ENCODE data around the gene SLC2A1.

SLC2A1 gene

DNA sequence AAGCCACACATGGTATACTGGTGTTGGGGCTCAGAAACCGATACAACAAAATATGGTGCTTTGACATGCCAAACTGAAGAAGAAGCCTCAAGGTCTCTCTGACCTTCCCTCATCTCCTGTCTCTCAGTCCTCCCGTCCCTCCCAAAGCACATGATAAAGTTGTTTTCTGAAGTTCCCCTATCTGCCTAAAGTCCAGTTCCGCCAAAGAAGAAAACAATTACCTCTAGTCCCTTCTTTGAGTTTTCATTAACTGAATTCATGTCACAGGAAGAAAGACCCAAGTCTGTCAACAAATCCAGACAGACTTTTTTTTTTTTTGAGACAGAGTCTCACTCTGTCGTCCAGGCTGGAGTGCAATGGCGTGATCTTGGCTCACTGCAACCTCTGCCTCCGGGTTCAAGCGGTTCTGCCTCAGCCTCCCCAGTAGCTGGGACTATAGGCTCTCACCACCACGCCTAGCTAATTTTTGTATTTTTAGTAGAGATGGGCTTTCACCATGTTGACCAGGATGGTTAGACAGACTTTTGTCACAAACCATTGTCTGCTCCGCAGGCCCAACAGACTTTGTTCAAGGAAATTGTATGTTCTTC lies 32.2 kb upstream of the SLC2A1 start:
- no peak for TF ChIP-seq CTCF (conservative IDR thresholded peaks at IDR 0.05; ENCODE audit: low read depth, low read length)
- DNase-seq (ENCODE audit: low read depth): no peak
- no peak overlapping the region for H3K4me3 ChIP-seq (ENCODE audit: low read length)

DNA sequence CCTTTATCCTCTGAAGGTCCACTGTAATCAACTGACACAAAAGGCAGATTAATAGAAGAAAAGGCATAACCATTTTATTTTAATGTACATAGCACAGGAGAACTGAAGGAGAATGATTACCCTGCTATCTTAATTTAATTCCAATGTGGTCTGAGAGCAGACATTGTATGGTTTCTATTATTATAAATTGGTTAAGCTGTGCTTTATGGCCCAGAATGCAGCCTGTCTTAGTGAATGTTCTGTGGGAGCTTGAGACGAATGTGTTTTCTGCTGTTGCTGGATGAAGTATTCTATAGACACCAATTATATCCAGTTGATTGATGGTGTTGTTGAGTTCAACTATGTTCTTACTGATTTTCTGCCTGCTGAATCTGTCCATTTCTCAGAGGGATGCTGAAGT lies 25.0 kb upstream of the SLC2A1 start:
- no peak overlapping the region for H3K4me3 ChIP-seq (ENCODE audit: low read length)
- no peak for DNase-seq (ENCODE audit: low read depth)
- TF ChIP-seq CTCF (conservative IDR thresholded peaks at IDR 0.05; ENCODE audit: low read depth, low read length): no peak

GRCh38 chr1:42983253-42983652 lies 24.6 kb upstream of the SLC2A1 start:
- no peak for TF ChIP-seq CTCF (conservative IDR thresholded peaks at IDR 0.05; ENCODE audit: low read depth, low read length)
- no peak for DNase-seq (ENCODE audit: low read depth)
- H3K4me3 ChIP-seq (ENCODE audit: low read length): no peak overlapping the region

- no peak overlapping the region for H3K4me3 ChIP-seq (ENCODE audit: low read length)
- TF ChIP-seq CTCF (conservative IDR thresholded peaks at IDR 0.05; ENCODE audit: low read depth, low read length): no peak
- no peak for DNase-seq (ENCODE audit: low read depth)
These were observed 24.0 kb upstream of the SLC2A1 start for GRCh38 chr1:42982641-42983040.

DNA sequence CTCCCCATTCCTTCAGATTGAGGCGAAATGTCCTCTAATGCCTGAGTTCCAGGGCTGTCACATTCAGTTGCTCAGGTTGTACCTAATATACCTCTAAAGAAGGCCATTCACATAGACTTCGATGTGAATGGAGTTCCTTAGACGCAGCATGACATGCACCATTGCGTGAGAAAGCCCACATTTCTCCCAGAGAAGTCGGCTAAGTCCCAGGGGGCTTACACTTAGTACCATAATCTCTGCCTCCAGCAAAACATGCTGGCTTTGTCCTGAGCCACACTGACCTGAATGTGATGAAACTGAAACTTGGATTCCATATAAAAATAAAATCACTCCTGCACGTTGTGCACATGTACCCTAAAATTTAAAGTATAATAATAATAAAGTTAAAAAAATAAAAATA lies 23.2 kb upstream of the SLC2A1 start:
- H3K4me3 ChIP-seq (ENCODE audit: low read length): no peak overlapping the region
- DNase-seq (ENCODE audit: low read depth): no peak
- TF ChIP-seq CTCF (conservative IDR thresholded peaks at IDR 0.05; ENCODE audit: low read depth, low read length): no peak

DNA sequence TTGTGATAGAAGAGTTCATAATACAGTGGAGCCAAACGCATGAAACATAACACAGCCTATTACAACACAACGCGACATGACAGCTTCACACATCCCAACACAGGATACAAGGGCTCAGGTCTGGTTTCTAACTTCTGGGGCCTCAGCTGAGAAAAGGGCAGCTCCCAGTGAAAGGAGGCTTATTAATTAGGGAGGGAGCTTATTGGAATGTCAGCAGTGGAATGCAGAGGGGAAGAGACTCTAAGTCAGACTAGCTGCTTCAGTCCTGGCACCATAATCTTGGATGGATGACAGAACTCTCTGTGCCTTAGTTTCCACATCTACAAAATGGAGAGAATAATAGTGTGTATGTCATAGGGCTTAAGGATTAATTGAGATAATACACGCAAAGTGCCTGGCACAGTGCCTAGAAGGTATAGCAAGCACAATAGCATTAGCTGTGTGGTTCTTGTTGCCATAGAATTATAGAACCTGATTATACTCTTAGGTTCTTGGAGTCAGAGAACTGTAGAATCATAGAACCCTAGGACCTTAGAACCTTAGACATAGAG lies 22.7 kb upstream of the SLC2A1 start:
- no peak overlapping the region for H3K4me3 ChIP-seq (ENCODE audit: low read length)
- no peak for DNase-seq (ENCODE audit: low read depth)

More for the DNA sequence above, 22.7 kb upstream of the SLC2A1 start:
- TF ChIP-seq CTCF (conservative IDR thresholded peaks at IDR 0.05; ENCODE audit: low read depth, low read length): no peak
